SK-N-SH (cell line): ENCODE results near the gene UBASH3B. TPM values are rescaled to one million over a fixed set of nuclear protein-coding genes. Genes with fewer than 3 reads are reported as not detected.
A peak's percentile ranks its signal among the peaks of the same experiment; 100 is the strongest.

Experiments
- CTCF ChIA-PET: fragments of 300-600, 350-600 bp; formaldehyde crosslinking; extraction: SDS; loops from one replicate; lab custom pipeline; 2021; lab: Yijun Ruan, JAX
- POLR2A ChIA-PET: fragments of 350-600 bp; sonication (Branson Sonifier 250); formaldehyde crosslinking; extraction: SDS; loops from one replicate; lab custom pipeline; 2020; ENCODE audit warnings: antibody characterized with exemption, inconsistent platforms; lab: Yijun Ruan, JAX
- DNase-seq: peaks from one replicate; pipeline ENCODE4 v3.0.0; 2012
- H2AFZ ChIP-seq: fragments of 200-600 bp; sonication (generic); 2 replicates; pipeline ENCODE4 v1.8.1; 2016; ENCODE audit warnings: antibody characterized with exemption, mild to moderate bottlenecking, low read depth
- H3F3A ChIP-seq: fragments of 200-600 bp; sonication (generic); replicated peaks from 2 replicates; pipeline ENCODE3; 2016; ENCODE audit warnings: antibody characterized with exemption, mild to moderate bottlenecking; ENCODE audit not compliant: insufficient read depth
- H3K27ac ChIP-seq, 2 experiments: fragments of 200-500 bp in 1 of 2; fragments of 200-600 bp in 1 of 2; sonication (Bioruptor generic) in 1 of 2; sonication (generic), shearing (Covaris generic) in 1 of 2; 2 replicates each; pipeline versions ENCODE4 v1.5.1 to v1.6.1; 2014 to 2016; ENCODE audit warnings: low read depth in 2 of 2, inconsistent platforms in 1 of 2, low read length in 1 of 2, mild to moderate bottlenecking in 1 of 2, mixed read lengths in 1 of 2
- H3K27me3 ChIP-seq: fragments of 200-600 bp; sonication (generic), shearing (Covaris generic); 2 replicates; pipeline ENCODE4 v1.6.1; 2016; ENCODE audit warnings: mixed run types; ENCODE audit not compliant: insufficient read depth
- H3K36me3 ChIP-seq, 2 experiments: fragments of 200-500 bp in 1 of 2; fragments of 200-600 bp in 1 of 2; sonication (Bioruptor generic) in 1 of 2; sonication (generic) in 1 of 2; replicated peaks in 1 of 2; 2 replicates each; pipeline versions ENCODE3 to v1.5.1; 2014 to 2016; ENCODE audit warnings: low read length in 1 of 2, mild to moderate bottlenecking in 1 of 2; ENCODE audit not compliant: insufficient read depth in 2 of 2, control insufficient read depth in 1 of 2
- H3K4me1 ChIP-seq, 2 experiments: fragments of 200-500 bp in 1 of 2; fragments of 200-600 bp in 1 of 2; sonication (Bioruptor generic) in 1 of 2; sonication (generic), shearing (Covaris generic) in 1 of 2; 2 replicates each; pipeline versions ENCODE4 v1.5.1 to v1.6.1; 2014 to 2016; ENCODE audit warnings: low read depth in 1 of 2, low read length in 1 of 2, mixed run types in 1 of 2; ENCODE audit not compliant: insufficient read depth in 2 of 2, control insufficient read depth in 1 of 2
- H3K4me2 ChIP-seq: fragments of 200-600 bp; sonication (generic), shearing (Covaris generic); 2 replicates; pipeline ENCODE4 v1.6.1; 2017; ENCODE audit warnings: mixed run types
- H3K4me3 ChIP-seq, 2 experiments: fragments of 200-500 bp in 1 of 2; fragments of 200-600 bp in 1 of 2; sonication (Bioruptor generic) in 1 of 2; sonication (generic), shearing (Covaris generic) in 1 of 2; 2 replicates each; pipeline versions ENCODE4 v1.5.1 to v1.8.1; 2014 to 2016; ENCODE audit warnings: low read depth in 2 of 2, inconsistent platforms in 1 of 2, low read length in 1 of 2, mild to moderate bottlenecking in 1 of 2, mixed read lengths in 1 of 2, moderate library complexity in 1 of 2
- H3K79me2 ChIP-seq: fragments of 200-600 bp; sonication (generic); 2 replicates; pipeline ENCODE4 v1.8.1; 2017; ENCODE audit warnings: mild to moderate bottlenecking; ENCODE audit not compliant: insufficient read depth
- H3K9ac ChIP-seq: fragments of 200-600 bp; sonication (generic); 2 replicates; pipeline ENCODE4 v1.6.1; 2017; ENCODE audit warnings: mixed run types
- H3K9me2 ChIP-seq: fragments of 200-600 bp; sonication (generic); 2 replicates; pipeline ENCODE4 v1.6.1; 2017; ENCODE audit warnings: mixed run types
- H3K9me3 ChIP-seq: fragments of 200-600 bp; sonication (generic); 2 replicates; pipeline ENCODE4 v1.6.1; 2017; ENCODE audit warnings: mixed run types, mild to moderate bottlenecking, moderate library complexity
- H4K20me1 ChIP-seq: fragments of 200-600 bp; sonication (generic); 2 replicates; pipeline ENCODE4 v1.6.1; 2017; ENCODE audit warnings: mild to moderate bottlenecking, mixed run types; ENCODE audit not compliant: insufficient read depth
- CHD2 ChIP-seq: fragments of 150-350 bp; IDR thresholded peaks from 2 replicates; pipeline ENCODE4 v1.6.1; 2018; ENCODE audit warnings: low read length; ENCODE audit not compliant: partially characterized antibody
- ELF1 ChIP-seq: IDR thresholded peaks from 2 replicates; pipeline ENCODE4 v1.4.0; 2012
- EP300 ChIP-seq, 2 experiments: IDR thresholded peaks; 2 replicates each; pipeline versions ENCODE4 v1.4.0 to v1.6.1; 2012; ENCODE audit warnings: borderline replicate concordance in 1 of 2, low read depth in 1 of 2, low read length in 1 of 2
- GABPA ChIP-seq: IDR thresholded peaks from 2 replicates; pipeline ENCODE4 v1.4.0; 2012; ENCODE audit warnings: low read depth, mild to moderate bottlenecking
- GATA2 ChIP-seq: sonication (generic); formaldehyde crosslinking; IDR thresholded peaks from 2 replicates; pipeline ENCODE4 v1.5.0; 2020; ENCODE audit warnings: mild to moderate bottlenecking, missing genetic modification reagents
- MXI1 ChIP-seq: IDR thresholded peaks from 2 replicates; pipeline ENCODE4 v1.6.1; 2012; ENCODE audit warnings: mild to moderate bottlenecking, low read depth, low read length, improper control_type of control experiment
- POLR2AphosphoS5 ChIP-seq: IDR thresholded peaks from 2 replicates; pipeline ENCODE4 v1.6.1; 2012; ENCODE audit warnings: low read depth, low read length
- RAD21 ChIP-seq: IDR thresholded peaks from 2 replicates; pipeline ENCODE4 v1.6.1; 2012; ENCODE audit warnings: mild to moderate bottlenecking, low read length
- TAF1 ChIP-seq: IDR thresholded peaks from 2 replicates; pipeline ENCODE4 v1.6.1; 2012; ENCODE audit warnings: low read depth, mild to moderate bottlenecking, low read length, moderate library complexity, borderline replicate concordance
- WGBS: methylation state at CpG from one replicate; pipeline ENCODE4 v1.1.6; 2017; ENCODE audit warnings: low lambda C conversion rate; 5-methylcytosine and 5-hydroxymethylcytosine counted together
- polyA plus RNA-seq, 3 experiments: library from polyadenylated mRNA; depleted of rRNA; stranded (reverse); fragments of >200 nt; gene quantifications; 2 replicates each; pipeline ENCODE4 v1.2.3, GENCODE V29; 2012
- TF ChIP-seq, protein P1 (sequence below): IDR thresholded peaks from 2 replicates; pipeline ENCODE4 v1.4.0; 2012; ENCODE audit warnings: low read depth
- TF ChIP-seq, protein P2 (sequence below): fragments of 200-600 bp; sonication (generic); IDR thresholded peaks from 2 replicates; pipeline ENCODE4 v1.6.1; 2017; ENCODE audit warnings: antibody characterized with exemption, mild to moderate bottlenecking, moderate library complexity

UBASH3B gene
- polyA plus RNA-seq, 1 of the 3 experiments (the other 2 are of a cell fraction): 10.4 TPM

DNA sequence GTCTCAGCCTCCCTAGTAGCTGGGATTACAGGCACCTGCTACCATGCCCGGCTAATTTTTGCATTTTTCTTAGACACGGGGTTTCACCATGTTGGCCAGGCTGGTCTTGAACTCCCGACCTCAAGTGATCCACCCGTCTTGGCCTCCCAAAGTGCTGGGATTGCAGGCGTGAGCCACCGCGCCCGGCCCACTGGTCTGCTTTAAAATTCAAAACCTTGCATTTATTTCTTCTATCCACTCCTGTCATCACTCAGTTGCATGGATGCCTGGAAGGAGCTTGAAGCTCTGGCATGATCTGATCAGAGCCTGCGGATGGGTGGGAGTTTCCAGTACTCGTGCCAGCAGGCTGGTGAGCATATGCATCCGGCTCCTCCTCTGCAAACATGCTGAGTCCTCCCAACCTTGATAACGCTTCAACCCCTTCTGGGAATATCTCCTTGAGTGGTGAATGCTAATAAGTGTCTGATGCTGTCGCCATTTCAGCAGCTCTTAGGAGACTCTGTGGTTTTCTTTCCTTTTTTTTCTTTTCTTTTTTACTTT is 39.6 kb downstream of the UBASH3B start:
- Histone ChIP-seq H3K9me2 (no peaks in the 10 kb centered on the region), H3K79me2 (peaks cover 63% of the 10 kb centered on the region; the same call in 1 of the 2 replicates), H3K27ac (no peak overlapping the region), H4K20me1 (no peaks in the 10 kb centered on the region), H3K27me3 (no peaks in the 10 kb centered on the region), H3K4me3 (no peak overlapping the region), H3K9me3 (no peaks in the 10 kb centered on the region), H3K4me1 (peaks cover 5 to 13% of the 10 kb centered on the region in 2 experiments; a peak in 2 of 4 replicates), H3K9ac (no peak overlapping the region), H3F3A (no peaks in the 10 kb centered on the region), H2AFZ (no peak overlapping the region), H3K36me3 (no peaks in the 10 kb centered on the region), H3K4me2 (no peak overlapping the region)
- DNase-seq: no peak
- 96% methylated on average over 12 of the region's 13 CpGs for WGBS
- ChIA-PET CTCF (interaction anchor here (1.3 to 1.7 kb wide), 3 partner anchors 15 to 115 kb away, joined by 3 to 5 read pairs (median 3); no protein-coding TSS in a partner anchor), POLR2A (no interaction called here)
- TF ChIP-seq GABPA (no peak), MXI1 (no peak)

DNA sequence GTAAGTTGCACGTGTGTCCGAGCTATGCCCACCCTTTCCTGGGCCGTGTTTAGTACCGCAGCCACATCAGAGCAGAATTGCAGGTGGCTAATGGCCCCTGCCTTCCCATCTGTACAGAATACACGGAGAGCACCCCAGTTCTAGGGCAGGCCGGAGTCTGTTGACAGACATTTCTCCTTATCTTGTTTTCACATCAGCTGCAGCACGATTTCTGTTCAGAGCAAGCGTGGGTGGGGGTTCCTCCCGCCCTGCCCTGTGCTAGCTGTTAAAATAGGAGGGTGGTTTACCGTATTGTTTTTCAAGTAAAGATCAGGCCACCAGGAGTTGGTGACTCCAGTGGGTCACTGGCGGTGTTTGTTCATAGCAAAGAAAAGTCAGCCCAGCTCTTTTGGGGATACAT is 41.1 kb downstream of the UBASH3B start:
- H3K36me3 ChIP-seq: no peaks in the 10 kb centered on the region
- no peaks in the 10 kb centered on the region for H3K27me3 ChIP-seq
- no peaks in the 10 kb centered on the region for H3F3A ChIP-seq
- 85% methylated on average over 9 of the region's 11 CpGs for WGBS
- H3K4me3 ChIP-seq: no peak overlapping the region
- ChIA-PET CTCF (interaction anchor here (1.2 to 1.3 kb wide), 2 partner anchors 14 to 40 kb away, joined by 3 to 5 read pairs; no protein-coding TSS in a partner anchor), POLR2A (no interaction called here)
- H4K20me1 ChIP-seq: no peaks in the 10 kb centered on the region
- no peaks in the 10 kb centered on the region for H3K9me2 ChIP-seq
- H3K4me1 ChIP-seq: peaks cover 2 to 8% of the 10 kb centered on the region in 2 experiments; a peak in 2 of 4 replicates
- no peak overlapping the region for H3K27ac ChIP-seq
- peak; percentile 14; the same call in 1 of the 2 replicates for TF ChIP-seq GATA2 (CRISPR knock-in tag)
- TF ChIP-seq TAF1: no peak
- no peak overlapping the region for H3K4me2 ChIP-seq
- no peak overlapping the region for H3K9ac ChIP-seq
- DNase-seq: no peak
- no peak overlapping the region for H2AFZ ChIP-seq
- H3K9me3 ChIP-seq: no peaks in the 10 kb centered on the region
- H3K79me2 ChIP-seq: peaks cover 69% of the 10 kb centered on the region; the same call in 1 of the 2 replicates

DNA sequence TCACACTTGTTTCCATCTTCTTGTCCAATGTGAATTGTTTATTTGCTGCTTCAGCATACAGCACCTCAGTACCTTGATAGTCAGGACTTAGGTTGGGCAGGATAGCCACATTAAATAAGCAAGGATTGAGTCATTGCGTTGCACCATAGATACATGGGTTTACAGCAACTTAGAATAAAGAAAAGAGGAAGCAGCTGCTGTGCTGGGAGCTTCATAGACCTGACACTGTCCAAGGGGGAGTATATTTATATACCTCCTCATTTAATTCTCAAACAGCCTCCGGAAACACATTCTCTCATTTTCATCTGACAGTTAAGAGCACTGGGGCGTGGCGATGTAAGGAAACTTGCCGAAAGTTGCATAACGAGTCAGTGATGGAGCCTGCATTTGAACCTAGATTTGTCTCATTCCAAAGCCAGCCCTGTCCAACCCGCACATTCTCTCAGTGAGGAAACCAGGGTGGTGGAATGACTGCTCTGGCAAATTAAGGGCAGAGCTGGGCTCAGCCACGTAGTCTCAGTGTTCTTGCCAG is 42.2 kb downstream of the UBASH3B start:
- Histone ChIP-seq H3K9me3 (no peaks in the 10 kb centered on the region), H3F3A (no peaks in the 10 kb centered on the region), H3K4me3 (no peak overlapping the region), H3K4me1 (peaks cover 0 to 8% of the 10 kb centered on the region in 2 experiments; a peak in 1 of 4 replicates), H3K9ac (no peak overlapping the region), H3K79me2 (peaks cover 69% of the 10 kb centered on the region; the same call in 1 of the 2 replicates), H3K4me2 (no peak overlapping the region), H3K27me3 (no peaks in the 10 kb centered on the region), H3K27ac (no peak overlapping the region), H3K9me2 (no peaks in the 10 kb centered on the region), H2AFZ (no peak overlapping the region), H4K20me1 (no peaks in the 10 kb centered on the region), H3K36me3 (no peaks in the 10 kb centered on the region)
- POLR2A ChIA-PET: no interaction called here
- no peak for DNase-seq
- CTCF ChIA-PET: interaction anchor here (1.2 kb wide), 1 partner anchor 41 kb away, joined by 3 read pairs; no protein-coding TSS in a partner anchor
- 90% methylated on average over 6 of the region's 8 CpGs for WGBS
- TF ChIP-seq EP300 (IDR thresholded peaks at IDR 0.05; ENCODE audit: borderline replicate concordance in 1 of 2, low read depth in 1 of 2, low read length in 1 of 2): no peak
- no peak for TF ChIP-seq ELF1
- TF ChIP-seq POLR2AphosphoS5: no peak
- TF ChIP-seq, protein P1, sequence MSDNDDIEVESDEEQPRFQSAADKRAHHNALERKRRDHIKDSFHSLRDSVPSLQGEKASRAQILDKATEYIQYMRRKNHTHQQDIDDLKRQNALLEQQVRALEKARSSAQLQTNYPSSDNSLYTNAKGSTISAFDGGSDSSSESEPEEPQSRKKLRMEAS: no peak
- no peak for TF ChIP-seq RAD21
- TF ChIP-seq, protein P2, sequence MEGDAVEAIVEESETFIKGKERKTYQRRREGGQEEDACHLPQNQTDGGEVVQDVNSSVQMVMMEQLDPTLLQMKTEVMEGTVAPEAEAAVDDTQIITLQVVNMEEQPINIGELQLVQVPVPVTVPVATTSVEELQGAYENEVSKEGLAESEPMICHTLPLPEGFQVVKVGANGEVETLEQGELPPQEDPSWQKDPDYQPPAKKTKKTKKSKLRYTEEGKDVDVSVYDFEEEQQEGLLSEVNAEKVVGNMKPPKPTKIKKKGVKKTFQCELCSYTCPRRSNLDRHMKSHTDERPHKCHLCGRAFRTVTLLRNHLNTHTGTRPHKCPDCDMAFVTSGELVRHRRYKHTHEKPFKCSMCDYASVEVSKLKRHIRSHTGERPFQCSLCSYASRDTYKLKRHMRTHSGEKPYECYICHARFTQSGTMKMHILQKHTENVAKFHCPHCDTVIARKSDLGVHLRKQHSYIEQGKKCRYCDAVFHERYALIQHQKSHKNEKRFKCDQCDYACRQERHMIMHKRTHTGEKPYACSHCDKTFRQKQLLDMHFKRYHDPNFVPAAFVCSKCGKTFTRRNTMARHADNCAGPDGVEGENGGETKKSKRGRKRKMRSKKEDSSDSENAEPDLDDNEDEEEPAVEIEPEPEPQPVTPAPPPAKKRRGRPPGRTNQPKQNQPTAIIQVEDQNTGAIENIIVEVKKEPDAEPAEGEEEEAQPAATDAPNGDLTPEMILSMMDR: no peak
- TF ChIP-seq CHD2: no peak
